ENCODE measurements around the gene ITGB7.
A peak's percentile ranks its signal among the peaks of the same experiment; 100 is the strongest.

The ITGB7 gene

GRCh38 chr12:53198486-53199110 is 8.5 kb downstream of the ITGB7 start:
- DNase-seq (ENCODE audit: low read depth, low spot score) = no peak

- no peak for DNase-seq (ENCODE audit: low read depth, low spot score)
Observed at GRCh38 chr12:53197011-53197640, 9.9 kb downstream of the ITGB7 start.

GRCh38 chr12:53196486-53196885 is 10.6 kb downstream of the ITGB7 start:
- no peak for DNase-seq (ENCODE audit: low read depth, low spot score)

GRCh38 chr12:53195516-53196420 is 11.3 kb downstream of the ITGB7 start:
- DNase-seq (ENCODE audit: low read depth, low spot score) = no peak

- no peak for DNase-seq (ENCODE audit: low read depth, low spot score)
Observed at GRCh38 chr12:53194973-53195372, 12.1 kb downstream of the ITGB7 start.

- no peak for DNase-seq (ENCODE audit: low read depth, low spot score)
Observed at GRCh38 chr12:53193985-53194716, 12.9 kb downstream of the ITGB7 start.

- DNase-seq (ENCODE audit: low read depth, low spot score) = no peak
Observed at GRCh38 chr12:53193040-53193439, 14.0 kb downstream of the ITGB7 start.

GRCh38 chr12:53192531-53193021 is 14.5 kb downstream of the ITGB7 start:
- no peak for DNase-seq (ENCODE audit: low read depth, low spot score)

GRCh38 chr12:53191885-53192530 is 15.0 kb downstream of the ITGB7 start:
- DNase-seq (ENCODE audit: low read depth, low spot score) = no peak

GRCh38 chr12:53191096-53191884 is 15.8 kb downstream of the ITGB7 start:
- DNase-seq (ENCODE audit: low read depth, low spot score) = no peak

- no peak for DNase-seq (ENCODE audit: low read depth, low spot score)
Observed at GRCh38 chr12:53190108-53190729, 16.8 kb downstream of the ITGB7 start.

GRCh38 chr12:53187145-53187899 is 19.7 kb downstream of the ITGB7 start:
- no peak for DNase-seq (ENCODE audit: low read depth, low spot score)

GRCh38 chr12:53186745-53187144 is 20.3 kb downstream of the ITGB7 start:
- DNase-seq (ENCODE audit: low read depth, low spot score) = no peak

GRCh38 chr12:53185582-53186153 is 21.4 kb downstream of the ITGB7 start:
- DNase-seq (ENCODE audit: low read depth, low spot score) = no peak

- DNase-seq (ENCODE audit: low read depth, low spot score) = no peak
Observed at GRCh38 chr12:53184828-53185227, 22.2 kb downstream of the ITGB7 start.

- DNase-seq (ENCODE audit: low read depth, low spot score) = no peak
Observed at GRCh38 chr12:53182903-53183302, 24.1 kb downstream of the ITGB7 start.

GRCh38 chr12:53181935-53182334 is 25.1 kb downstream of the ITGB7 start:
- DNase-seq (ENCODE audit: low read depth, low spot score) = no peak

GRCh38 chr12:53180931-53181645 is 26.0 kb downstream of the ITGB7 start:
- DNase-seq (ENCODE audit: low read depth, low spot score) = peak; percentile 47
